ENCODE results near the gene OR10J5. TPM values are rescaled to one million over a fixed set of nuclear protein-coding genes. Genes with fewer than 3 reads are reported as not detected.
"Not testable (repeated sequence)": the region's sequence is repeated elsewhere in the genome, so short reads cannot be mapped to it uniquely, and the experiment has no call there.

OR10J5 gene, protein sequence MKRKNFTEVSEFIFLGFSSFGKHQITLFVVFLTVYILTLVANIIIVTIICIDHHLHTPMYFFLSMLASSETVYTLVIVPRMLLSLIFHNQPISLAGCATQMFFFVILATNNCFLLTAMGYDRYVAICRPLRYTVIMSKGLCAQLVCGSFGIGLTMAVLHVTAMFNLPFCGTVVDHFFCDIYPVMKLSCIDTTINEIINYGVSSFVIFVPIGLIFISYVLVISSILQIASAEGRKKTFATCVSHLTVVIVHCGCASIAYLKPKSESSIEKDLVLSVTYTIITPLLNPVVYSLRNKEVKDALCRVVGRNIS
- not detected for total RNA-seq

DNA sequence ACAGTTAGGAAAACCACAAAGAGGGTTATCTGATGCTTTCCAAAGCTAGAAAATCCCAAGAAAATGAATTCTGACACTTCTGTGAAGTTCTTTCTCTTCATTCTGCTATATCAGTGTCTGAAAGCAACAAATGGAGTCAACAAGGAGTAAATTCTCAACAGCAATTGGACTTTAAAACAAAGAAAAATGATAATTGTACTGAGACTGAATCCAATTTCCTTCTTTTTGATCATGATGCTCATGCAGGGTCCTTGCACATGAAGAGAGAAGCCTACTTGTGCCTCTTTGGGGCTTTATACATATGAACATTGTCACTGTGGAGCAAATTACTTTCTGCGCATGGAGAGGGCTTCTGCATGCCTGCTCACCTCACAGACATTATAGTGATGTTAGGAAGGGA, at the start of gene OR10J5:
OR10J5 (minus strand) TSS at position 101 of the 400 bp plus-strand sequence; CDS start at position 101, 0 bp downstream.
- Mint-ChIP-seq H3K36me3 (no peaks in the 10 kb centered on the region), H3K27ac (no peak within 1 kb of the TSS), H3K4me1 (no peaks in the 10 kb centered on the region), H3K9me3 (no peaks in the 10 kb centered on the region), H3K27me3 (no peaks in the 10 kb centered on the region), H3K4me3 (no peak within 1 kb of the TSS)
- POLR2A ChIA-PET = no interaction called here
- no peak for ATAC-seq (ENCODE audit: low read depth)
- DNase-seq = no peak

DNA sequence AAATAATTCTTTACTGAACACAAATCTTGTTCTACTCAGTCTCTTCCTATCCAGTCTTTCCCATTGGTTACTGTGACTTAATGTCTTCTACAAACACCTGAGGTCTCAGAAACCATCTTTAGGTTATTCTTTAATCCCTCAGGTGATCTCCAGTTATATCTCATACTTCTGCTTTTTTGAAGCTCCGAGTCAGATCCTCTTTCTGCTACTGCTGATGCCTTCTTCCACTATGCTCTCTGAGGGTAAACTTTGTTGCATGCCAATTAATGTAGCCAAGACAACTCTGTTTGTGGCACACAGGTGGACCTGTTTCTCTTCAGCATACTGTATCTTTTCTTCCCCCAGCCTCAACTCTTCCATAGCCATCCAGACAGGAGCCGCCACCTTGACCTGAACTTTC, 48.7 kb upstream of the OR10J5 start:
- peaks cover 4% of the 10 kb centered on the region for H3K27me3 Mint-ChIP-seq
- H3K36me3 Mint-ChIP-seq = no peaks in the 10 kb centered on the region
- H3K27ac Mint-ChIP-seq = no peak overlapping the region
- DNase-seq (no peak), ATAC-seq (ENCODE audit: low read depth) (no peak)
- H3K4me3 Mint-ChIP-seq = no peak overlapping the region
- POLR2A ChIA-PET = no interaction called here
- H3K9me3 Mint-ChIP-seq = no peaks in the 10 kb centered on the region
- no peaks in the 10 kb centered on the region for H3K4me1 Mint-ChIP-seq

DNA sequence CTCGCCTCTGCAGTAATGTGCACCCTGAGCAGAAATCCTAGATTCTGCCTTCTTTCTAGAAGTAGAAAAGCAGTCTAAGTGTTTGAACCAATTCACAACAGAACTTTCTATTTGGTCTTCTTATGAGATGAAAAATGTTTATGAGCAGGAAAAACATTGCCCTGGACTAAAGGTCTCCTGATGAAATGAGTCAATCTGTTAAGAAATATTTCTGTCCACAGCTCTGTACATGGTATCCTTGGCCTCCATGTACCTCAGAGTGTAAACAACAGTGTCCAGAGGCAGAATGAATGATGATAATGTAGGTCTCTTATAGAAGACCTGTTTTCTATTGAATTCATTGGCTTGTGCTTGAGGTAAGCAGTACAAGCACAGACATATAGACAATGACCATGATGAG, 45.6 kb upstream of the OR10J5 start:
- Mint-ChIP-seq H3K9me3 (no peaks in the 10 kb centered on the region), H3K36me3 (no peaks in the 10 kb centered on the region), H3K4me3 (no peak overlapping the region), H3K4me1 (no peaks in the 10 kb centered on the region), H3K27ac (no peak overlapping the region), H3K27me3 (peaks cover 4% of the 10 kb centered on the region)
- DNase-seq (no peak), ATAC-seq (ENCODE audit: low read depth) (no peak)
- POLR2A ChIA-PET = no interaction called here

DNA sequence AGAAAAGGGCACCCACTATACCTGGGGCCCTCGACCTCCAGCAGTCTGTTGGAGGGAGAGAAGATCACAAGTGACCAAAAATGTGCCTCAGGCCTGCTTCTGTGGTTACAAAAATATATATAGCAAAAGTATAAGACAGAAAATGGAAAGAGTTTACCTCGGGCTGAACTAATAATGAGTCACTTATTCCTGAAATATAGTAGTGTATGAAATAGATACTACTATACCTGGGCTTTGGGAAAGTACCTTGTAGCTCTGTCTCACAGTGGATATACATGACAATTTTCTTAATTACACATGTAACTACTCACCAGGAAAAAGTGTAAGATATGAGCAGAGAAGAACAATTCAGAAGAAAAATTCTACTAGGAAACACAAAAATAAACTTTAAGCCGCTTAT, 44.5 kb upstream of the OR10J5 start:
- Mint-ChIP-seq H3K4me1 (no peaks in the 10 kb centered on the region), H3K27me3 (peaks cover 4% of the 10 kb centered on the region), H3K9me3 (no peaks in the 10 kb centered on the region), H3K27ac (no peak overlapping the region), H3K36me3 (no peaks in the 10 kb centered on the region), H3K4me3 (no peak overlapping the region)
- ATAC-seq (ENCODE audit: low read depth) = no peak
- DNase-seq = no peak
- POLR2A ChIA-PET = no interaction called here

DNA sequence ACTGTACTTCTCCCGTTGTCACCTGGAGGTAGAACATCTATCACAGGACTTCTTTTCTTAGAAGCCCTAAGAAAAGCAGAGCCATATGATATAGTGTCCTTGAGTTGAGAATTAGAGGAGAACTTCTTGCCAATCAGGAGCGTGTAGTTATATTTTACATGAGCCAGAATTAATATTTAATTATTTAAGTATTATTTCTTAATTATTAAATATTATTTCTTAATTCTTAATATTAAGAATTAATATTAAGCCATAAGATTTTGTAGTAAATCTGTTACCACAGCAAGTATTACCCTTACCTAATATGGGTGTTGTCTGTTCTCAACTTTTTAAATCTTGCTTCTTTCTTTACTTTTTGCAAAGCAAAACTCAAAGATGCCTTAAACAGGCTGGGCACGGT, 41.6 kb upstream of the OR10J5 start:
- DNase-seq = no peak
- H3K9me3 Mint-ChIP-seq = peaks cover 4% of the 10 kb centered on the region
- H3K27me3 Mint-ChIP-seq = peaks cover 2% of the 10 kb centered on the region
- H3K36me3 Mint-ChIP-seq = no peaks in the 10 kb centered on the region
- H3K4me3 Mint-ChIP-seq = no peak overlapping the region
- H3K4me1 Mint-ChIP-seq = no peaks in the 10 kb centered on the region
- no peak for ATAC-seq (ENCODE audit: low read depth)
- H3K27ac Mint-ChIP-seq = no peak overlapping the region
- POLR2A ChIA-PET = no interaction called here

DNA sequence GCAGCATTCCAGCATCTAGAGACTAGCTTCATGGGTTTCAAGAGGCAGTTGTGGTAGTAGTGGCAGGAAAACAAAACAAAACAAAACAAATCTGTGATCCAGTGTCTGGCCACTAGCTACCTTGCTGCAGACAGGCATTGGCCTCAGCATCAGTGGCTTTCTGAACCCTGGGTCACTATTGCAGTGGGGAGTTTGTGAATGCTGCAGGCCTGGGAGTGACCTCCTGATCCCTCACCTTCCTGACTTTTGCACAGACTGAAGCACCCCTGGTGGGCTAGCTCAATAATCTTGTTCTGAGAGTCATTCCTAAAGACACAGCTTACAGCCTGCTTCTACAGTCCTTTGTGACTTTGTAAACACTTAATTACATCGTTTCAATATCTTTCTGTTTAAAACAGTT, 26.9 kb upstream of the OR10J5 start:
- ATAC-seq (ENCODE audit: low read depth) (no peak), DNase-seq (no peak)
- POLR2A ChIA-PET = no interaction called here
- Mint-ChIP-seq H3K27me3 (peaks cover 2% of the 10 kb centered on the region), H3K27ac (no peak overlapping the region), H3K4me1 (no peaks in the 10 kb centered on the region), H3K9me3 (no peaks in the 10 kb centered on the region), H3K36me3 (no peaks in the 10 kb centered on the region), H3K4me3 (no peak overlapping the region)

DNA sequence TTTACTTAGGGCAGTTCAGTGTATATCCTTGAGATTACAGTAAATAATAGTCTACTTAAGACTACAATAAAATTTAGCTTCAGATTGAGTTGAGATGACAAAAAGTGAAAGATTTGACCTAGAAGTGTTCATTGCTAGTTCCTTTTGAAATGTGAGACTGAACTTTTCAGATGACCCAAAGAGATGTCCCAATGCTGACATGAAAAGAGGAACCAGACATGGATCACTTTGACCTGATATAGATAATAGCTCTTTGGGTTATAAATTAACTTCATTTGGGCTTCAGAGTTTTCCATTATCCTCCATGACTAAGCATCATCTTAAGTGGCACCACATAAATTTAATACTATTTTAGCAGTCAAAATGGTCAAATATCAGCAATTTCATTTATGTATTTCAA, 25.7 kb upstream of the OR10J5 start:
- POLR2A ChIA-PET = no interaction called here
- H3K27me3 Mint-ChIP-seq = peaks cover 2% of the 10 kb centered on the region
- H3K36me3 Mint-ChIP-seq = no peaks in the 10 kb centered on the region
- H3K4me3 Mint-ChIP-seq = no peak overlapping the region
- no peak overlapping the region for H3K27ac Mint-ChIP-seq
- H3K9me3 Mint-ChIP-seq = no peaks in the 10 kb centered on the region
- DNase-seq (no peak), ATAC-seq (ENCODE audit: low read depth) (no peak)
- no peaks in the 10 kb centered on the region for H3K4me1 Mint-ChIP-seq

DNA sequence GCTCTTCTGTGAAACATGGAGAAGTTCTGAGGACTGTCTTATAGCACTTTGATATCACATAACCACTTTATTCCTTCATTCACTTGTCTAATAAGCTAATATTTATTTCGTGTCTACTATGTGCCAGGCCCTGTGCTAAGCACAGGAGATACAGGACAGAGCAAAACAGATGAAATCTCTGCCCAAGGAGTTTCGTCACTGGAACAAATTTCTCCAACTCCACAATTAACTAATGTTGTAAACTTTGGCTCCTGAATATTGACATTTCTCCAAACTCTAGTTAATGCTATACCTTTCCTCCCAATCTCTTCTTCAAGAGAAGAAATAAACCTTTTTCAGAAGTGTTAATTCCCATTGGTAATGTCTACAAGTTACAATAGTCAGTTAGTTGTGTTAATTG, 24.8 kb upstream of the OR10J5 start:
- Mint-ChIP-seq H3K27me3 (peaks cover 2% of the 10 kb centered on the region), H3K27ac (no peak overlapping the region), H3K4me3 (no peak overlapping the region), H3K9me3 (no peaks in the 10 kb centered on the region), H3K4me1 (no peaks in the 10 kb centered on the region), H3K36me3 (no peaks in the 10 kb centered on the region)
- no peak for ATAC-seq (ENCODE audit: low read depth)
- no peak for DNase-seq
- POLR2A ChIA-PET = no interaction called here

DNA sequence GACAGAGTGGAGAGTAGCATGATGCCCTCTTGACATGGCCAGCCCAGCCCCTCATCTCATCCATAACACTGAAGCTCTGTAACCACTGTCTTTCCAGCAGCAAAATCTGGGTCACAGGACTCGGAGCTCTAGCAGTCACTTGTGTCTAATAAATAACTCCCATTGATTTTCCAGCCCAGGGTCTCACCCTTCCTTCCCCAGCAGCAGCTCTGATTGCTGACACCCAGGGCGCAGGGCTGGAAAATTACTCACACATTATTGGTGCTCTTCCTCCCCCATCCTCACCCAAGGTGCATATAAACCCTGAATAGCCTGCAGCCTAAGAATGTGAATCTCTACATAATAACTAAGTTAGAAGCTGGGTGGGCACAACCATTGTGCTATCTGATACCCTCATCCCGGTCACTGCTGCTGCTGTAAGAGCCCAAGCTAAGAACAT, 21.1 kb upstream of the OR10J5 start:
- Mint-ChIP-seq H3K27me3 (peaks cover 3% of the 10 kb centered on the region), H3K27ac (no peak overlapping the region), H3K4me3 (no peak overlapping the region), H3K9me3 (no peaks in the 10 kb centered on the region), H3K36me3 (no peaks in the 10 kb centered on the region), H3K4me1 (no peaks in the 10 kb centered on the region)
- no peak for ATAC-seq (ENCODE audit: low read depth)
- no peak for DNase-seq
- POLR2A ChIA-PET = no interaction called here

DNA sequence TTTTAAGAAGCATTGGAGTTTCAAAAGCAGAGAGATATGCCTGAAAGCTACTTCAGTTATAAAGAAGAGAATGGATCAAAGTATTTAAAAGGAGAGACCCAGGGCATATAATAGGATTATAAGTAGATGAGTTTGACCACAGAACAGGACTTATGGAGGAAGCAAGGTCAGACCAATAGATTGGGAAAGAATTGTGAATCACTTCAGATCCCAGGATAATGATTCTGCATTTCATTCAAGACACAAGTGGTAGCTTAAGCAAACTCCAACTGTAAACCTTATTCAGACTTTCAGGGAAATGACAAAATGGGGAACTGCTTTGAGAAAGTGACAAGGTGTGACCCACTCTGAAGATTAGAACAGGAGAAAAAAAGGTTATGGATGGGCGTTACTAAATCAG, 18.9 kb upstream of the OR10J5 start:
- POLR2A ChIA-PET = no interaction called here
- H3K9me3 Mint-ChIP-seq = no peaks in the 10 kb centered on the region

DNA sequence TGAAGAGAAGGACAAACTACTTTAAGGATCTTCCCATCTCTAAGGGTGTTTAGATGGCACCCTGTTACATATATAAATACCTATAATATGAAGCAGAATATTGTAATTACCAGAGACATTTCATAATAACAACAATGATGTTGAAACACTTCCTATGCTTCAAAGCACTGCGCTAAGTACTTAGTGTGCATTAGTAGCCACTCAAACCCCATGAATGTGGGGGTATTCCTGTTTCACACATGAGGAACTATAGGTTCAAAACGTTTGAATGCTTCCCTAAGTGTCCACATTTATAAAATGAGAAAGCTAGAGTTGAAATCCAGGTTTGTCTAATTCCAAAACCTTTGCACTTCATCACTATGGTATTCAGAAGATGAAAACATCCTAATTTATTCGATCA, 18.5 kb upstream of the OR10J5 start:
- Mint-ChIP-seq H3K4me3 (no peak overlapping the region), H3K36me3 (no peaks in the 10 kb centered on the region), H3K27me3 (peaks cover 7% of the 10 kb centered on the region), H3K9me3 (no peaks in the 10 kb centered on the region), H3K27ac (no peak overlapping the region), H3K4me1 (no peaks in the 10 kb centered on the region)
- DNase-seq = no peak
- POLR2A ChIA-PET = no interaction called here
- no peak for ATAC-seq (ENCODE audit: low read depth)

More for the DNA sequence above, 18.9 kb upstream of the OR10J5 start:
- Mint-ChIP-seq H3K4me3 (no peak overlapping the region), H3K4me1 (no peaks in the 10 kb centered on the region), H3K27me3 (peaks cover 6% of the 10 kb centered on the region), H3K27ac (no peak overlapping the region), H3K36me3 (no peaks in the 10 kb centered on the region)
- DNase-seq (no peak), ATAC-seq (ENCODE audit: low read depth) (no peak)

DNA sequence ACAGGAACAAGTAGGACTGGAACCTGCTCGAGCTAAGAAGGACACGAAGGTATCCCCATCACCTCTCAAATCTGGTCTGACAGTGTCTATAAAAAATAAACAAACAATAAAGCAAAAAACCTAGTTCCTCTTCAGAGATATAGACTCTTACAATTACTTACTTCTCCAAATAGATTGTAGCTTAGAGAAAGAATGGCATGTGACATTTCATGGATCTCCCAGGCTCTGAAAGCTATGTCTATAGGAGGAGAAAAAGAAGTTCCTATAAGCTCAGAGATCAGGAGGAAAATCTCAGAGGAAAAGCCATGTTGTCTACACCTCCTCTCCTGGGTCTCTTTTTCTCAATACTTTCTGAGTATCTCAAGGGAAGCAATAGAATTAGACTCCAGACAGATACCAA, 12.3 kb upstream of the OR10J5 start:
- no peak overlapping the region for H3K4me3 Mint-ChIP-seq
- no peak overlapping the region for H3K27ac Mint-ChIP-seq
- no peak for DNase-seq
- H3K36me3 Mint-ChIP-seq = no peaks in the 10 kb centered on the region
- POLR2A ChIA-PET = no interaction called here
- no peaks in the 10 kb centered on the region for H3K9me3 Mint-ChIP-seq
- H3K27me3 Mint-ChIP-seq = peaks cover 4% of the 10 kb centered on the region
- ATAC-seq (ENCODE audit: low read depth) = no peak
- no peaks in the 10 kb centered on the region for H3K4me1 Mint-ChIP-seq

DNA sequence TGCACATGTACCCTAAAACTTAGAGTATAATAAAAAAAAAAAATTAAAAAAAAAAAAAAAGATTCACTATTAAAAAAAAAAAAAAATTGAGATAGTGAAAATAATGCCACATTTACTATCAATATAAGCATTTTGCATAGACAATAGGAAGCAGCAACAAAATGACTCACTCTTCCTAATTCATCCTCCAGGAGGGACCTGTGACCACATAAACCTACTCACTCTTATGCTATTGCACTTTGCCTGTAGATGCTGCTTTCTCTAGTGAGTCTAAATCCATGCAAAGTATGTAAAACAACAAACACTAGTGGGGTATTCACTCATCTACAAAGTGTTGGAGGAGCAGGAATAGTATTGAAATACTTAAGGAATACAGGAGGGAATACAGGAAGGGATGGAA, 2.9 kb downstream of the OR10J5 start:
- H3K27me3 Mint-ChIP-seq = no peaks in the 10 kb centered on the region
- no peak overlapping the region for H3K4me3 Mint-ChIP-seq
- ATAC-seq (ENCODE audit: low read depth) (no peak), DNase-seq (no peak)
- no peaks in the 10 kb centered on the region for H3K36me3 Mint-ChIP-seq
- no peak overlapping the region for H3K27ac Mint-ChIP-seq
- H3K4me1 Mint-ChIP-seq = no peaks in the 10 kb centered on the region
- POLR2A ChIA-PET = no interaction called here
- H3K9me3 Mint-ChIP-seq = no peaks in the 10 kb centered on the region

DNA sequence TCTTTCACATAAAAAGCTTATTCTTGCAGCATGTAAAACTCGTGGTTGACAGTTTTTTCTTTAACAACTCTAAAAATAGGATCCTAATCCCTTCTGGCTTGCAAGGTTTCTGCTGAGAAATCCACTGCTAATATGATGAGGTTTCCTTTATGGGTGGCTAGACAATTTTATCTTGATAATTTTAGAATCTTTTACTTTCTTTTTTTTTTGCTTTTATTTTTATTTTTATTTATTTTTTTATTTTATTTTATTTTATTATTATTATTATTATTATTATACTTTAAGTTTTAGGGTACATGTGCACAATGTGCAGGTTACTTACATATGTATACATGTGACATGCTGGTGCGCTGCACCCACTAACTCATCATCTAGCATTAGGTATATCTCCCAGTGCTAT, 11.0 kb downstream of the OR10J5 start:
- DNase-seq; H3K4me3 Mint-ChIP-seq; H3K4me1 Mint-ChIP-seq; POLR2A ChIA-PET; H3K27ac Mint-ChIP-seq; H3K36me3 Mint-ChIP-seq; H3K27me3 Mint-ChIP-seq; ATAC-seq (ENCODE audit: low read depth); H3K9me3 Mint-ChIP-seq: not testable (repeated sequence)

DNA sequence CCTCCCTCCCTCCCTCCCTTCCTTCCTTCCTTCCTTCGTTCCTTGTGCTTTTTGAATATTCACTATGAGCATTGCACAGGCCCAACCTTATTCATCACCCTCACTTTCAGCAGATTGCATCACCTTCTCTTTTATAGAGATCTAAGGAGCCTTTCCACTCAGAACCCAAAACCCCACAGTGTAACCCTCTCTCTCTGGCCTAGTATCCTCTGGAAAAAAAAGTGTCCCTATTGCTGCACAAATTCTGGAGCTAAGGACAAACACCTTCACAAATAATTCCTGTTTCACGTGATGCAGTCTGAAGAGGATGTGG, 25.6 kb downstream of the OR10J5 start:
- Mint-ChIP-seq H3K9me3 (peaks cover 6% of the 10 kb centered on the region), H3K27me3 (peaks cover 5% of the 10 kb centered on the region), H3K27ac (no peak overlapping the region), H3K4me3 (no peak overlapping the region), H3K36me3 (no peaks in the 10 kb centered on the region), H3K4me1 (no peaks in the 10 kb centered on the region)
- ATAC-seq (ENCODE audit: low read depth) = no peak
- POLR2A ChIA-PET = no interaction called here
- no peak for DNase-seq
